ENCODE data around the gene ARHGAP21.

- TF ChIP-seq POLR2A (IDR thresholded peaks at IDR 0.05), result no peak
- no peak for TF ChIP-seq CTCF (IDR thresholded peaks at IDR 0.05)
Observed at GRCh38 chr10:24718031-24718855, 5.4 kb downstream of the ARHGAP21 start.

All from thyroid gland (tissue), 4 donors.